HCT116 (cell line): ENCODE data around the gene WDR48. TPM values are rescaled to one million over a fixed set of nuclear protein-coding genes. Genes with fewer than 3 reads are reported as not detected.

ENCODE experiments used
- ATAC-seq: fragments of 200-7000 bp; cut with Tn5 transposase; 2 replicates; pipeline ENCODE4 v1.9.1; 2020; ENCODE audit warnings: mild to moderate bottlenecking, moderate library complexity
- BruUV-seq: library from RNA; stranded (reverse); fragments of 400-500 nt; replicated peaks from 2 replicates; lab custom pipeline; 2021; lab: Mats Ljungman, UMichigan
- CTCF ChIA-PET: fragments of 300-600 bp; sonication (Branson Sonifier 250); formaldehyde crosslinking; loops from one replicate; lab custom pipeline; 2021; ENCODE audit warnings: antibody characterized with exemption; lab: Charles Lee
- POLR2A ChIA-PET: fragments of 300-600, 350-600 bp; sonication (Branson Sonifier 250); formaldehyde crosslinking; loops from one replicate; lab custom pipeline; 2021; ENCODE audit warnings: antibody characterized with exemption; lab: Charles Lee
- RAD21 ChIA-PET, 2 experiments: fragments of 300-600 bp; sonication (Branson Sonifier 250); formaldehyde crosslinking; loops; one replicate each; lab custom pipeline; 2023; ENCODE audit warnings: low total read pairs in 2 of 2; ENCODE audit not compliant: uncharacterized antibody in 2 of 2, unreplicated experiment in 2 of 2, low non-redundant PET in 1 of 2; lab: Charles Lee
- DNase-seq: peaks from one replicate; pipeline ENCODE4 v3.0.0-alpha.2; 2010; ENCODE audit warnings: low read depth, low spot score
- H2AFZ ChIP-seq: fragments of 200-600 bp; shearing (Covaris generic), sonication (generic); 2 replicates; pipeline ENCODE4 v1.6.1; 2017; ENCODE audit warnings: low read depth, mixed run types, mixed read lengths, antibody characterized with exemption, low read length; ENCODE audit not compliant: poor library complexity, severe bottlenecking
- H3K27ac ChIP-seq: 2 replicates; pipeline ENCODE4 v1.5.1; 2012; ENCODE audit warnings: low read depth, low read length
- H3K27me3 ChIP-seq: fragments of 200-600 bp; sonication (generic); 2 replicates; pipeline ENCODE4 v1.6.1; 2016; ENCODE audit warnings: mixed run types, low read length, mixed read lengths; ENCODE audit not compliant: insufficient read depth
- H3K36me3 ChIP-seq, 2 experiments: fragments of 200-500 bp in 1 of 2; fragments of 200-600 bp in 1 of 2; sonication (Bioruptor generic) in 1 of 2; sonication (generic) in 1 of 2; 2 replicates each; pipeline versions ENCODE4 v1.5.1 to v1.6.1; 2014 to 2016; ENCODE audit warnings: low read length in 2 of 2, inconsistent platforms in 1 of 2, mixed read lengths in 1 of 2, mixed run types in 1 of 2; ENCODE audit not compliant: insufficient read depth in 2 of 2, control insufficient read depth in 1 of 2
- H3K4me1 ChIP-seq, 2 experiments: fragments of 200-600 bp in 1 of 2; sonication (generic) in 1 of 2; 2 replicates each; pipeline versions ENCODE4 v1.5.1 to v1.6.1; 2012 to 2017; ENCODE audit warnings: low read length in 2 of 2, inconsistent platforms in 1 of 2, mild to moderate bottlenecking in 1 of 2, mixed read lengths in 1 of 2, mixed run types in 1 of 2, moderate library complexity in 1 of 2; ENCODE audit not compliant: insufficient read depth in 2 of 2, control insufficient read depth in 1 of 2
- H3K4me2 ChIP-seq: fragments of 200-600 bp; sonication (generic); 2 replicates; pipeline ENCODE4 v1.6.1; 2017; ENCODE audit warnings: mixed run types, low read length, mixed read lengths
- H3K4me3 ChIP-seq, 2 experiments: fragments of 200-600 bp in 1 of 2; sonication (generic) in 1 of 2; replicated peaks in 1 of 2; 2 replicates each; pipeline ENCODE4 v1.5.1; 2011 to 2016; ENCODE audit warnings: low read length in 2 of 2, control low read depth in 1 of 2, low read depth in 1 of 2, mild to moderate bottlenecking in 1 of 2, mixed read lengths in 1 of 2, mixed run types in 1 of 2
- H3K79me2 ChIP-seq: fragments of 200-600 bp; sonication (generic); 2 replicates; pipeline ENCODE4 v1.6.1; 2017; ENCODE audit warnings: mild to moderate bottlenecking, mixed run types, low read length, moderate library complexity, mixed read lengths; ENCODE audit not compliant: insufficient read depth
- H3K9ac ChIP-seq: fragments of 200-600 bp; sonication (generic); 2 replicates; pipeline ENCODE4 v1.6.1; 2016; ENCODE audit warnings: low read length, mixed read lengths
- H3K9me2 ChIP-seq: fragments of 200-600 bp; sonication (generic), shearing (Covaris generic); 2 replicates; pipeline ENCODE4 v1.6.1; 2017; ENCODE audit warnings: mixed run types, mild to moderate bottlenecking, moderate library complexity; ENCODE audit not compliant: insufficient read depth
- H3K9me3 ChIP-seq, 2 experiments: fragments of 200-500 bp in 1 of 2; fragments of 200-600 bp in 1 of 2; sonication (Bioruptor generic) in 1 of 2; sonication (generic) in 1 of 2; 2 replicates each; pipeline ENCODE4 v1.6.1; 2014 to 2017; ENCODE audit warnings: low read length in 2 of 2, mixed read lengths in 2 of 2, inconsistent platforms in 1 of 2, low read depth in 1 of 2, mild to moderate bottlenecking in 1 of 2, mixed run types in 1 of 2, moderate library complexity in 1 of 2; ENCODE audit not compliant: control insufficient read depth in 1 of 2, insufficient read depth in 1 of 2
- H4K20me1 ChIP-seq: fragments of 200-600 bp; sonication (generic), shearing (Covaris generic); 2 replicates; pipeline ENCODE4 v1.6.1; 2017; ENCODE audit warnings: mixed run types, mild to moderate bottlenecking, moderate library complexity; ENCODE audit not compliant: insufficient read depth
- CEBPB ChIP-seq: IDR thresholded peaks from 2 replicates; pipeline ENCODE4 v1.6.1; 2012; ENCODE audit warnings: low read depth
- EGR1 ChIP-seq: IDR thresholded peaks from 2 replicates; pipeline ENCODE4 v1.6.1; 2012; ENCODE audit warnings: low read depth
- EZH2 ChIP-seq: fragments of 200-600 bp; sonication (generic); IDR thresholded peaks from 2 replicates; pipeline ENCODE4 v1.6.1; 2017; ENCODE audit warnings: antibody characterized with exemption, mixed run types
- EZH2phosphoT487 ChIP-seq: fragments of 200-600 bp; IDR thresholded peaks from 2 replicates; pipeline ENCODE4 v1.6.1; 2018; ENCODE audit warnings: antibody characterized with exemption, borderline replicate concordance
- FOSL1 ChIP-seq: IDR thresholded peaks from 2 replicates; pipeline ENCODE4 v1.6.1; 2012; ENCODE audit warnings: low read depth
- POLR2AphosphoS5 ChIP-seq: IDR thresholded peaks from 2 replicates; pipeline ENCODE4 v1.6.1; 2011; ENCODE audit warnings: mild to moderate bottlenecking, low read depth, low read length, moderate library complexity
- RAD21 ChIP-seq: IDR thresholded peaks from 2 replicates; pipeline ENCODE4 v1.6.1; 2012; ENCODE audit warnings: low read depth, mild to moderate bottlenecking
- SIN3A ChIP-seq: IDR thresholded peaks from 2 replicates; pipeline ENCODE4 v1.6.1; 2012; ENCODE audit warnings: low read depth
- SP1 ChIP-seq: IDR thresholded peaks from 2 replicates; pipeline ENCODE4 v1.6.1; 2012; ENCODE audit warnings: low read depth
- SRF ChIP-seq: IDR thresholded peaks from 2 replicates; pipeline ENCODE4 v1.6.1; 2012; ENCODE audit warnings: low read depth
- TCF7L2 ChIP-seq: IDR thresholded peaks from 2 replicates; pipeline ENCODE4 v1.7.0; 2011; ENCODE audit warnings: borderline replicate concordance, inconsistent platforms; ENCODE audit not compliant: insufficient read depth, insufficient read length; ENCODE audit errors: extremely low read depth
- ZNF274 ChIP-seq: fragments of 200-500 bp; sonication (Bioruptor generic); IDR thresholded peaks from 2 replicates; pipeline ENCODE4 v1.6.1; 2014; ENCODE audit warnings: mild to moderate bottlenecking, low read depth, low read length, inconsistent platforms
- intact Hi-C: fragments of 100-400 bp; cut with micrococcal nuclease; formaldehyde crosslinking; loops from 2 replicates; pipeline ENCODE4 v1.10.0; 2022
- total RNA-seq: library from RNA; stranded (reverse); gene quantifications from one replicate; pipeline ENCODE4 v1.2.1, GENCODE V29; 2021; ENCODE audit not compliant: unreplicated experiment

Gene WDR48
- total RNA-seq, 1 experiment from 2014 or later, result 35.6 TPM

- H3K79me2 ChIP-seq, result no peaks in the 10 kb centered on the region
- ChIA-PET POLR2A (no interaction called here), CTCF (interaction anchor here (1.5 to 1.7 kb wide), 2 partner anchors 158 to 161 kb away, joined by 4 read pairs; no protein-coding TSS in a partner anchor), RAD21 (no interaction called here)
- H3K9ac ChIP-seq, result no peak overlapping the region
- no peak overlapping the region for H2AFZ ChIP-seq
- H3K9me2 ChIP-seq, result no peaks in the 10 kb centered on the region
- no peaks in the 10 kb centered on the region for H4K20me1 ChIP-seq
- no peaks in the 10 kb centered on the region for H3K9me3 ChIP-seq
- no peaks in the 10 kb centered on the region for H3K36me3 ChIP-seq
- intact Hi-C loops, result no loop called here
- H3K27ac ChIP-seq, result no peak overlapping the region
- ATAC-seq, result no peak
- peaks cover 15 to 23% of the 10 kb centered on the region in 2 experiments for H3K4me1 ChIP-seq
- TF ChIP-seq FOSL1, result no peak
- TF ChIP-seq SIN3A, result no peak
- no peak for TF ChIP-seq POLR2AphosphoS5
- TF ChIP-seq EGR1, result no peak
- no peak for TF ChIP-seq SRF
- no peak for TF ChIP-seq EZH2
- TF ChIP-seq TCF7L2, result no peak
- TF ChIP-seq RAD21, result no peak
- no peak for TF ChIP-seq CEBPB
- TF ChIP-seq EZH2phosphoT487, result no peak
- no peak for TF ChIP-seq ZNF274
- no peak for TF ChIP-seq SP1
- no peaks in the 10 kb centered on the region for H3K27me3 ChIP-seq
- no peak overlapping the region for H3K4me3 ChIP-seq
- no TSS peak for BruUV-seq
- no peak for DNase-seq
- no peak overlapping the region for H3K4me2 ChIP-seq
Observed at GRCh38 chr3:39130693-39131265, 79.0 kb downstream of the WDR48 start.
